Measurements from ENCODE around the gene ANK3. TPM values are rescaled to one million over a fixed set of nuclear protein-coding genes. Genes with fewer than 3 reads are reported as not detected.

ANK3 gene
- total and polyA plus RNA-seq, 8 donors: 3.6 to 115 (median 31.1) TPM

DNA sequence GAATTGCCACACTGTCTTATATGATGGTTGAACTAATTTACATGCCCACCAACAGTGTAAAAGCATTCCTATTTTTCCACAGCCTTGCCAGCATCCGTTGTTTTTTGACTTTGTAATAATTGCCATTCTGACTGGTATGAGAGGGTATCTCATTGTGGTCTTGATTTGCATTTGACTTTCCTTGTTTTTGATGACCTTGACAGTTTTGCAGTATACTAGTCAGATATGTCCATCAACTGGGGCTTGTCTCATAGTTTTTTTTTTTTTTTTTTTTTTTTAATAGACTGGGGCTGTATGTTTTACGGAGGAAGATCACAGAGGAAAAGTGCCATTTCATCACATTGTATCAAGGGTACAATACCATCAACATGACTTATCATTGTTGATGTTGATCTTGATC, 220.6 kb downstream of the ANK3 start:
- WGBS, 5 donors: 92 to 100% (median 98%) methylated on average over 2 of the region's 2 CpGs
- Histone ChIP-seq H3K27me3 (no peaks in the 10 kb centered on the region), H3K9me3 (no peaks in the 10 kb centered on the region), H3K27ac (no peak overlapping the region), H3K36me3 (no peaks in the 10 kb centered on the region), H3K4me3 (no peak overlapping the region), H3K4me1 (peaks cover 0 to 9% (median 3%) of the 10 kb centered on the region in 4 donors)
- DNase-seq: no peak
- intact Hi-C loops (cut with DNase I; ENCODE audit: low total_unique reads): no loop called here
- TF ChIP-seq POLR2AphosphoS5 (IDR thresholded peaks at IDR 0.05) (no peak), POLR2A (IDR thresholded peaks at IDR 0.05) (no peak), EP300 (IDR thresholded peaks at IDR 0.05) (no peak)
- TF ChIP-seq, protein P1, sequence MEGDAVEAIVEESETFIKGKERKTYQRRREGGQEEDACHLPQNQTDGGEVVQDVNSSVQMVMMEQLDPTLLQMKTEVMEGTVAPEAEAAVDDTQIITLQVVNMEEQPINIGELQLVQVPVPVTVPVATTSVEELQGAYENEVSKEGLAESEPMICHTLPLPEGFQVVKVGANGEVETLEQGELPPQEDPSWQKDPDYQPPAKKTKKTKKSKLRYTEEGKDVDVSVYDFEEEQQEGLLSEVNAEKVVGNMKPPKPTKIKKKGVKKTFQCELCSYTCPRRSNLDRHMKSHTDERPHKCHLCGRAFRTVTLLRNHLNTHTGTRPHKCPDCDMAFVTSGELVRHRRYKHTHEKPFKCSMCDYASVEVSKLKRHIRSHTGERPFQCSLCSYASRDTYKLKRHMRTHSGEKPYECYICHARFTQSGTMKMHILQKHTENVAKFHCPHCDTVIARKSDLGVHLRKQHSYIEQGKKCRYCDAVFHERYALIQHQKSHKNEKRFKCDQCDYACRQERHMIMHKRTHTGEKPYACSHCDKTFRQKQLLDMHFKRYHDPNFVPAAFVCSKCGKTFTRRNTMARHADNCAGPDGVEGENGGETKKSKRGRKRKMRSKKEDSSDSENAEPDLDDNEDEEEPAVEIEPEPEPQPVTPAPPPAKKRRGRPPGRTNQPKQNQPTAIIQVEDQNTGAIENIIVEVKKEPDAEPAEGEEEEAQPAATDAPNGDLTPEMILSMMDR (IDR thresholded peaks at IDR 0.05): no peak

DNA sequence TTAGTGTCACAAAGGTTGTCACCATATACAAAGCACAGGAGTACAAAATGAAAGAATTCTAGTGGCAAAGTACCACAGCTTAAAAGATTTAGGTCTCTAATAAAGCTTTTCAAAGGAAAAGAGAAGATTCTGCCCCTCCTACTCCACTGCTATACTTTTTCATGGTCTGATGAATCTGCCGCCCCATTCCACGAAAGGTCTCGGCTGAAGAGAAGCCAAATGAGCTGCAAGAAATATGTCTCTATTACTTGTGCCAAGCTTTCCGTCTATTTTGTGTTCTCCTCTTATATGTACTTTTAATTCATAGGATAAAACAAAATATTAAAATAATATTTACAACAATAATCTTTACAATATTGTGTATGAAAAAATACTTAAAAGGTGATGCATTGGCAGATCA, 222.6 kb downstream of the ANK3 start:
- TF ChIP-seq POLR2A (IDR thresholded peaks at IDR 0.05): no peak
- Histone ChIP-seq H3K27ac (no peak overlapping the region), H3K4me3 (no peak overlapping the region), H3K36me3 (no peaks in the 10 kb centered on the region), H3K4me1 (peaks cover 0 to 7% (median 3%) of the 10 kb centered on the region in 4 donors), H3K27me3 (no peaks in the 10 kb centered on the region), H3K9me3 (no peaks in the 10 kb centered on the region)
- no peak for DNase-seq
- intact Hi-C loops (cut with DNase I; ENCODE audit: low total_unique reads): no loop called here
- 69 to 87% (median 85%) methylated on average over 4 of the region's 4 CpGs for WGBS, 5 donors

DNA sequence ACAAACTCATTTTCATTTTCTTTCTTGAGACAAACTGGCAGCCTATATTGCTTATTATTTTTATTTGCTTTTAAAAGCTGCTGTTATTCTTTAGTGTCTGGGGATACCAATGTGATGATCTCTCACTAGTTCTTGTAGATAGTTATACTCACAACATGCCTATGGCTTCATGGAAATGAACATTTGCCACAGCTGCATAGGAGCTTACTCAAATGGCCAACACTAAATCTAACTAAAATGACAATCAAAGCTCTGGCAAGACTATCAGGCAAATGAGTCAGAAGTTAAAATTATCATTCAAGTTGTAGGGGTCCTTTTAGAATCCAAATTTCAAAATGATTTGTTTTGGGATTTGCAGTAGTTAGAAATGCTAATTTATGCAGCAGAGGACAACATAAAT, 225.9 kb downstream of the ANK3 start:
- H3K36me3 ChIP-seq: peaks cover 0 to 4% (median 0%) of the 10 kb centered on the region in 4 donors
- H3K27me3 ChIP-seq: no peaks in the 10 kb centered on the region
- H3K4me3 ChIP-seq: no peak overlapping the region
- no peak for DNase-seq
- H3K27ac ChIP-seq: no peak overlapping the region
- no peaks in the 10 kb centered on the region for H3K4me1 ChIP-seq
- TF ChIP-seq POLR2A (IDR thresholded peaks at IDR 0.05): no peak
- TF ChIP-seq POLR2AphosphoS5 (IDR thresholded peaks at IDR 0.05): no peak
- TF ChIP-seq, protein P1 (IDR thresholded peaks at IDR 0.05): no peak
- TF ChIP-seq EP300 (IDR thresholded peaks at IDR 0.05): no peak
- no peaks in the 10 kb centered on the region for H3K9me3 ChIP-seq
- intact Hi-C loops (cut with DNase I; ENCODE audit: low total_unique reads): no loop called here

DNA sequence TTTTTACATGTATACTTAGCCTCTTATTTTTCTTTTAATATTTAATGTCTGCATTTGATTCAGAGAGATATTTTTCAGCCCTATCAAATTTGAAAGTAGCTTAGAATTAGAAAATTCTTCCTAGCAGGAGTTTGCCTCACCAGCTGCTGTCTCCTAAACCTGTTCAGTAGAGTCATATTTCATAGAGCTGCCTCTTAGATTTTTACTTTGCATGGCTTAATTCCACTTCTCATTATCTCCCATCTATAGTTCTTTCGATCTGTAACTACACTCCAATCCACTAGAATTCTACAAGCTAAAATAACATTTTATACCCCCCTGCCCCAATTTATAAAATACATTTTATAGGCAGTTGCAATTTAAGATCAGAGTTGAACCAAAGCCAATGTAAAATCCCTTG, 227.0 kb downstream of the ANK3 start:
- Histone ChIP-seq H3K36me3 (peaks cover 0 to 4% (median 0%) of the 10 kb centered on the region in 4 donors), H3K4me1 (no peaks in the 10 kb centered on the region), H3K27me3 (no peaks in the 10 kb centered on the region), H3K9me3 (no peaks in the 10 kb centered on the region), H3K4me3 (no peak overlapping the region), H3K27ac (no peak overlapping the region)
- DNase-seq: no peak
- intact Hi-C loops (cut with DNase I; ENCODE audit: low total_unique reads): no loop called here
- WGBS, 5 donors: 94 to 100% (median 98%) methylated on average over 1 of the region's 1 CpG
- TF ChIP-seq, protein P1 (IDR thresholded peaks at IDR 0.05): no peak
- TF ChIP-seq POLR2AphosphoS5 (IDR thresholded peaks at IDR 0.05) (no peak), EP300 (IDR thresholded peaks at IDR 0.05) (no peak), POLR2A (IDR thresholded peaks at IDR 0.05) (no peak)

DNA sequence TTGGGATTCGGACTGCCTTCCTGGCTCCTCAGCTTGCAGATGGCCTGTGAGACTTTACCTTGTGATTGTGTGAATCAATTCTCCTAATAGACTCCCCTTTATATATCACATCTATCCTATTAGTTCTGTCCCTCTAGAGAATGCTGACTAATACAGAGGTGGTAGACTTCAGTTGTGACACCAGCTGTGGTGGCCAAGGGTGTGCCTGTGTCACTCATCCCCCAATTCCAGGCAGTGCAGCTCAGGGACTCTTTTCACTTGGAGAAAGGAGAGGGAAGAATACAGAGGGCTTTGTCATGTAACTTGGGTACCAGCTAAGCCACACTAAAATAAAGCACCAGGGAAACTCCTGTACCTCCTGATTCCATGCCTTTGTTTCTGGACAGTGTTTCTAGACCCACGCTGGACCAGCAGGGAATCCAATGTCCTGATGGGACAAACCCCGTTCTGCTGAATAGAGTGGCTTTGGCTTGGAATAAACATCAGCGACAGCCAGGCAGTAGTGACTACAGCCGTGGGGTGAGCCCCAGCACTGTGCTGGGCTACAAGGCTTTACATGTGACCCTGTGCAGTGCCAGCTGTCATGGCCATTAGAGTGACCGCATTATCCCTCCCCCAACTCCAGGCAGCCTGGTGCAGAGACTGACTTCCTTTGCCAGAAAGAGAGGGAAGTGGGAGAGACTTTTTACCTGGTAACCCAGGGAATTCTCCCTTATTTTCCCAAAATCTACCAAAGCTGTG, 233.6 kb downstream of the ANK3 start:
- no peak for DNase-seq
- WGBS, 5 donors: 86 to 97% (median 93%) methylated on average over 5 to 6 of the region's 6 CpGs
- TF ChIP-seq, protein P1 (IDR thresholded peaks at IDR 0.05): no peak
- TF ChIP-seq POLR2AphosphoS5 (IDR thresholded peaks at IDR 0.05): no peak
- TF ChIP-seq POLR2A (IDR thresholded peaks at IDR 0.05): no peak
- TF ChIP-seq EP300 (IDR thresholded peaks at IDR 0.05): no peak
- H3K4me3 ChIP-seq: no peak overlapping the region
- no peaks in the 10 kb centered on the region for H3K36me3 ChIP-seq
- no peaks in the 10 kb centered on the region for H3K4me1 ChIP-seq
- no peak overlapping the region for H3K27ac ChIP-seq
- no peaks in the 10 kb centered on the region for H3K27me3 ChIP-seq
- intact Hi-C loops (cut with DNase I; ENCODE audit: low total_unique reads): no loop called here
- H3K9me3 ChIP-seq: no peaks in the 10 kb centered on the region
